Mesendoderm (in vitro differentiated cells): ENCODE data around the gene B3GNT9.

Experiments
- DNase-seq: peaks from one replicate; pipeline ENCODE4 v3.0.0; 2013
- H2AK5ac ChIP-seq: 2 replicates; pipeline ENCODE4 v1.6.1; 2013; ENCODE audit warnings: low read length, inconsistent platforms
- H2BK120ac ChIP-seq: 2 replicates; pipeline ENCODE4 v1.6.1; 2013; ENCODE audit warnings: low read depth, mild to moderate bottlenecking, low read length, moderate library complexity, mixed read lengths
- H2BK15ac ChIP-seq: replicated peaks from 2 replicates; pipeline ENCODE4 v1.6.1; 2013; ENCODE audit warnings: low read depth, mild to moderate bottlenecking, moderate library complexity
- H2BK5ac ChIP-seq: 2 replicates; pipeline ENCODE4 v1.6.1; 2013; ENCODE audit warnings: low read length, inconsistent platforms
- H3K18ac ChIP-seq: 2 replicates; pipeline ENCODE4 v1.6.1; 2013; ENCODE audit warnings: mild to moderate bottlenecking, low read length, mixed read lengths
- H3K23ac ChIP-seq: one replicate; pipeline ENCODE4 v1.6.1; 2013; ENCODE audit warnings: low read length
- H3K27ac ChIP-seq: 2 replicates; pipeline ENCODE4 v1.5.1; 2013; ENCODE audit warnings: low read depth, mild to moderate bottlenecking, inconsistent platforms, low read length, moderate library complexity
- H3K27me3 ChIP-seq: 2 replicates; pipeline ENCODE4 v1.6.1; 2013; ENCODE audit warnings: low read length, control low read depth, mild to moderate bottlenecking, inconsistent platforms; ENCODE audit not compliant: insufficient read depth, poor library complexity
- H3K36me3 ChIP-seq: 2 replicates; pipeline ENCODE4 v1.6.1; 2013; ENCODE audit warnings: low read length, inconsistent platforms; ENCODE audit not compliant: control insufficient read depth, insufficient read depth
- H3K4ac ChIP-seq: one replicate; pipeline ENCODE4 v1.6.1; 2013; ENCODE audit warnings: low read depth, mild to moderate bottlenecking, low read length, moderate library complexity
- H3K4me1 ChIP-seq: 2 replicates; pipeline ENCODE4 v1.6.1; 2013; ENCODE audit warnings: low read depth, low read length, inconsistent platforms; ENCODE audit not compliant: control insufficient read depth
- H3K4me2 ChIP-seq: 2 replicates; pipeline ENCODE4 v1.6.1; 2013; ENCODE audit warnings: low read length
- H3K4me3 ChIP-seq: 2 replicates; pipeline ENCODE4 v1.5.1; 2013; ENCODE audit warnings: mild to moderate bottlenecking, low read length
- H3K56ac ChIP-seq: one replicate; pipeline ENCODE4 v1.6.1; 2013; ENCODE audit warnings: low read length
- H3K79me1 ChIP-seq: 2 replicates; pipeline ENCODE4 v1.6.1; 2013; ENCODE audit warnings: low read length, inconsistent platforms
- H3K79me2 ChIP-seq: 2 replicates; pipeline ENCODE4 v1.6.1; 2013; ENCODE audit warnings: mild to moderate bottlenecking, low read length; ENCODE audit not compliant: control insufficient read depth, insufficient read depth
- H3K9ac ChIP-seq: 2 replicates; pipeline ENCODE4 v1.6.1; 2013; ENCODE audit warnings: low read length, inconsistent platforms
- H4K5ac ChIP-seq: one replicate; pipeline ENCODE4 v1.6.1; 2013; ENCODE audit warnings: low read length
- H4K8ac ChIP-seq: one replicate; pipeline ENCODE4 v1.6.1; 2013; ENCODE audit warnings: low read depth, mild to moderate bottlenecking, control low read depth, low read length, moderate library complexity
- WGBS: extraction: QIAGEN DNeasy Blood & Tissue Kit; methylation state at CpG from one replicate; pipeline ENCODE4 v1.1.7; 2013; ENCODE audit warnings: low lambda C conversion rate, missing lambda C conversion rate; ENCODE audit not compliant: insufficient coverage; ENCODE audit errors: extremely low coverage; 5-methylcytosine and 5-hydroxymethylcytosine counted together

Gene B3GNT9

DNA sequence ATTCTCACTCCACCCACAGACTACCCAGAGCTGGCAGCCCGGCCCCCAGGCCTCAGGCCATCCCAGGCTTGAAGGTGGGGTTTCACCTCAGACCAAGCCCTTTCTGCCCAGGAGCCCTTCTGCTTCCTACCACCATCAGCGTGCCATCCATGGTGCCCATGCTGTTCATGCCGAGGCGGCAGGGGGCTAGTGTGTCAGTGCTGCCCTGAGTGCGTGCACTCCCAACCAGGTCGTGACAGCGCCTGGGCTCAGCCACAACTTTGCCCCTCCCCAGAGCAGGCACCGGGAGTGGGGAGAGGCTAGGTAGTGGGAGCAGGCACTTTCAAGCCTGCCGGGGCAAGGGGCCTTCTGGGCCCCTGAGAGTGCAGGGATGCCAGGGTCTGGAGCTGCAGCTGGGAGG is 8.5 kb downstream of the B3GNT9 start:
- H3K36me3 ChIP-seq, result peaks cover 4% of the 10 kb centered on the region

DNA sequence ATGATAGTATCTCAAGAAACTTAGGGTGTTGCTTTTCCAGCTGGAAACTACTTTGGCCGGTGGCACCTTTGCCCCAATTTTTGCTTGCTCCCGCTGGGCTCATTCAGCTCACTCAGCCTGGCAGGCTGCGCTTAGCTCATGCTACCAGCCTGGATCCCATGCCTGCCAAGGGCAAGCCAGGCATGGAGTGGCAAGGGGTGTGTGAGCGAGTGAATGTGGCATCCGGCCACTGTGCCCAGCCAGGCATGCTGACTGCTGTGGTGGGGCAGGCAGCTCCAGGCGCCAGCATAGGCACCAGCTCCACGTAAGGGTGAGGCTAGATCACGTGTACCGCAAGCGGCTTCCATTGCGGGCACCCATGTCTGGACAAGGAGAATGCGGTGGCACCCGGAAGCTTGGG is 9.4 kb downstream of the B3GNT9 start:
- WGBS, result no CpG with 5 or more reads among the region's 13 CpGs
- Histone ChIP-seq H3K79me1 (no peaks in the 10 kb centered on the region), H2BK120ac (no peak overlapping the region), H3K27me3 (no peaks in the 10 kb centered on the region), H3K23ac (no peak overlapping the region), H3K18ac (no peak overlapping the region), H3K27ac (no peak overlapping the region), H3K4me2 (no peak overlapping the region), H3K56ac (no peak overlapping the region), H4K8ac (no peak overlapping the region), H3K79me2 (no peaks in the 10 kb centered on the region), H2AK5ac (no peak overlapping the region), H3K4me1 (no peaks in the 10 kb centered on the region), H4K5ac (no peak overlapping the region), H3K36me3 (peaks cover 4% of the 10 kb centered on the region), H3K4ac (no peak overlapping the region), H2BK5ac (no peak overlapping the region), H3K9ac (no peak overlapping the region), H3K4me3 (no peak overlapping the region), H2BK15ac (no peak overlapping the region)
- no peak for DNase-seq

More for the DNA sequence above, 8.5 kb downstream of the B3GNT9 start:
- no peak overlapping the region for H2BK15ac ChIP-seq
- no peak overlapping the region for H3K18ac ChIP-seq
- no peak overlapping the region for H3K23ac ChIP-seq
- H3K4me1 ChIP-seq, result no peaks in the 10 kb centered on the region
- no peak overlapping the region for H3K4ac ChIP-seq
- no peak overlapping the region for H2AK5ac ChIP-seq
- DNase-seq, result no peak
- H3K4me3 ChIP-seq, result no peak overlapping the region
- H4K5ac ChIP-seq, result no peak overlapping the region
- H4K8ac ChIP-seq, result no peak overlapping the region
- no peak overlapping the region for H3K4me2 ChIP-seq
- H3K56ac ChIP-seq, result no peak overlapping the region
- no CpG with 5 or more reads among the region's 9 CpGs for WGBS
- H2BK120ac ChIP-seq, result no peak overlapping the region
- no peak overlapping the region for H3K9ac ChIP-seq
- H3K79me1 ChIP-seq, result no peaks in the 10 kb centered on the region
- H3K79me2 ChIP-seq, result no peaks in the 10 kb centered on the region
- no peak overlapping the region for H2BK5ac ChIP-seq
- no peak overlapping the region for H3K27ac ChIP-seq
- no peaks in the 10 kb centered on the region for H3K27me3 ChIP-seq

DNA sequence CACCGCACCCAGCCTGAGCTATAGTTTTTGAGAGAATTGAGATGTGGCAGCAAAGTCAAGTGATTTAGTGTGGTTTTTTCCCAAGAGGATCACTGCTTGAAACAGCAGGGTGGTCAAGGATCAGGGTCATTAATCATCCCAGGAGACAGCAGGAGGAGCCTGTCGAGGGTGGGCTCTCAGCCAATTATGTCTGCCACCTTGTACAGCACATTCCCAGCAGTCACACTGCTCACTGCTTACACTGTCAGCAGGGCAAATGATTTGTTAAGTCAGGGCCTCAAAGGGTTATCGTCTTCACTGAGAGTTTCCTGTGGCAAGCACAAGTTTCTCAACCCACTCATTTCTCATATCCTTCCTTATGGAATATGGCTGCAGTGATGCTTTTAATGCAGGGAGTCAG is 13.2 kb downstream of the B3GNT9 start:
- Histone ChIP-seq H3K56ac (no peak overlapping the region), H3K23ac (no peak overlapping the region), H3K27ac (no peak overlapping the region), H2BK15ac (no peak overlapping the region), H2BK5ac (no peak overlapping the region), H3K4me1 (no peaks in the 10 kb centered on the region), H2AK5ac (no peak overlapping the region), H3K4ac (no peak overlapping the region), H4K5ac (no peak overlapping the region), H3K79me1 (no peaks in the 10 kb centered on the region), H2BK120ac (no peak overlapping the region), H3K27me3 (no peaks in the 10 kb centered on the region), H3K79me2 (no peaks in the 10 kb centered on the region), H3K4me3 (no peak overlapping the region), H3K36me3 (peaks cover 6% of the 10 kb centered on the region), H3K4me2 (no peak overlapping the region), H4K8ac (no peak overlapping the region), H3K18ac (no peak overlapping the region), H3K9ac (no peak overlapping the region)
- DNase-seq, result no peak
- WGBS, result no CpG with 5 or more reads among the region's 3 CpGs

DNA sequence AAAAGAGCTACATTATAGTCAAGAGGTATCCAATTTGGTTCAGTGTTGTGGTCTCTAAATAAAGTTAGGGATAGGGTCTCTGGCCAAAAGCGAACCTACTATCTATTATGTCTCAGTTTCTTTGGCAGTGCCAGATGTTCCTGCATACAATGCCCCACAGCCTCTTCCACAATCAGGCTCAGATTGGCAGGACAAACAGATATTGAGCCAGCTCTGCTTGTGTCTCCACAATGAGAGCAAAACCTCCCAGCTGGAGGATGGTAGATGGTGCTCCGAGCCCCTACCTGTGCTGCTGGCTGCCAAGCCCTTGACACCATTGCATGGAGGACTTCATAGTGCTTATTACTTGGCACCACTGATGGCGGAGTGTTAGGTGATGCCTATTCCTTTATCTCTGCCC is 21.4 kb downstream of the B3GNT9 start:
- H2AK5ac ChIP-seq, result no peak overlapping the region
- no peak overlapping the region for H3K23ac ChIP-seq
- WGBS, result no CpG with 5 or more reads among the region's 3 CpGs
- H4K5ac ChIP-seq, result no peak overlapping the region
- no peak overlapping the region for H3K27ac ChIP-seq
- H3K4me3 ChIP-seq, result no peak overlapping the region
- DNase-seq, result no peak
- H4K8ac ChIP-seq, result no peak overlapping the region
- H3K18ac ChIP-seq, result no peak overlapping the region
- no peak overlapping the region for H3K56ac ChIP-seq
- H3K27me3 ChIP-seq, result no peaks in the 10 kb centered on the region
- H2BK15ac ChIP-seq, result no peak overlapping the region
- H3K4me2 ChIP-seq, result no peak overlapping the region
- no peak overlapping the region for H2BK120ac ChIP-seq
- no peak overlapping the region for H3K4ac ChIP-seq
- H3K36me3 ChIP-seq, result peaks cover 7% of the 10 kb centered on the region
- no peaks in the 10 kb centered on the region for H3K4me1 ChIP-seq
- H2BK5ac ChIP-seq, result no peak overlapping the region
- H3K79me1 ChIP-seq, result no peaks in the 10 kb centered on the region
- no peak overlapping the region for H3K9ac ChIP-seq
- H3K79me2 ChIP-seq, result no peaks in the 10 kb centered on the region

DNA sequence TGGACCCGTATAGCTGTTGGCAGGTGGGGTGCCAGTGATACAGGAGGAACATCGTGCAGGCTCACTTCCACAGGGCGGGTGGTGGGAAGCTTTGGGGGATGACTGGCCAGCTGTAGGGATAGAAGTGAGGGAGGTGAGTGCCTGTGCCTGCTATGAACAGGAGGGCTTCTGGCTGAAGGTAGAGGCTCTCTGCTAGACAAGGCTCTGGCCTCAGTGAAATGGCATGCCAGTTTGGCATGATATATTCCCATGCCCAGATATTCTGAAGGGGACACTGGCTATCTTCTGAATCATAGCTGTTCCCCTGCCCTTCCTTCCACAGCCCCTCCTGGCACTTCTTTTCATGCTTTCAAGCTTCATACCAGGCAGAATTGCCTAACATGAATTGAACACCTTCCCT is 21.9 kb downstream of the B3GNT9 start:
- Histone ChIP-seq H4K8ac (no peak overlapping the region), H2AK5ac (no peak overlapping the region), H3K9ac (no peak overlapping the region), H2BK15ac (no peak overlapping the region), H3K4me3 (no peak overlapping the region), H3K18ac (no peak overlapping the region), H3K4me2 (no peak overlapping the region), H3K4ac (no peak overlapping the region), H2BK120ac (no peak overlapping the region), H3K79me2 (no peaks in the 10 kb centered on the region), H3K56ac (no peak overlapping the region), H3K27ac (no peak overlapping the region), H3K4me1 (no peaks in the 10 kb centered on the region), H3K23ac (no peak overlapping the region), H4K5ac (no peak overlapping the region), H2BK5ac (no peak overlapping the region), H3K27me3 (no peaks in the 10 kb centered on the region), H3K36me3 (peaks cover 7% of the 10 kb centered on the region), H3K79me1 (no peaks in the 10 kb centered on the region)
- DNase-seq, result no peak
- no CpG with 5 or more reads among the region's 3 CpGs for WGBS

DNA sequence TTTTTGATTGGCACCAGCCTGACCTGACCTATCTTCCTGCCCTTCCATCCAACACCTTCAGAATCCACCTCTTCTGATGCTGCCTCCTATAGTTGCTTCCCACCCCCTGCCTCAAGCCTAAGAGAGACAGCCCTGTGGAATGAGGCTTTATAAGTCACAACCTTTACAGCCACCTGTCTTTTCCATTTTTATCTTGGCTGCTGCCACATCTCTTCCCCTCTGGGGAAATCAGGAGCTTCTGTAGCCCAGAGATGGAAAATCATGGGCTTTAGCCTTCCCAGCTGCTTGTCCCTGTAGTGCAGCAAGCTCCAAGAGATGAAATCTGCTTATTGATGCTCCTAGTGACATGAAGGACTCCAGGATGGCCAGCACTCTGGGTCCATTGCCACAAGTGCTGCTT is 22.4 kb downstream of the B3GNT9 start:
- H3K4me1 ChIP-seq, result no peaks in the 10 kb centered on the region
- no peak overlapping the region for H2BK15ac ChIP-seq
- no peak overlapping the region for H3K18ac ChIP-seq
- no peak overlapping the region for H3K9ac ChIP-seq
- no peak for DNase-seq
- no peak overlapping the region for H2BK5ac ChIP-seq
- no peak overlapping the region for H3K4me2 ChIP-seq
- H3K56ac ChIP-seq, result no peak overlapping the region
- no peak overlapping the region for H2BK120ac ChIP-seq
- H2AK5ac ChIP-seq, result no peak overlapping the region
- no peaks in the 10 kb centered on the region for H3K79me1 ChIP-seq
- H3K4ac ChIP-seq, result no peak overlapping the region
- no peak overlapping the region for H3K27ac ChIP-seq
- no peaks in the 10 kb centered on the region for H3K79me2 ChIP-seq
- no peak overlapping the region for H4K8ac ChIP-seq
- no peak overlapping the region for H3K23ac ChIP-seq
- H3K4me3 ChIP-seq, result no peak overlapping the region
- H4K5ac ChIP-seq, result no peak overlapping the region
- peaks cover 7% of the 10 kb centered on the region for H3K36me3 ChIP-seq
- H3K27me3 ChIP-seq, result no peaks in the 10 kb centered on the region
